ENCODE data around the gene TMC4.
A peak's percentile ranks its signal among the peaks of the same experiment; 100 is the strongest.

The TMC4 gene

GRCh38 chr19:54133312-54133956 lies 39.5 kb downstream of the TMC4 start:
- no peak for DNase-seq (ENCODE audit: low read depth in 3 of 3, low spot score in 1 of 3)

DNA sequence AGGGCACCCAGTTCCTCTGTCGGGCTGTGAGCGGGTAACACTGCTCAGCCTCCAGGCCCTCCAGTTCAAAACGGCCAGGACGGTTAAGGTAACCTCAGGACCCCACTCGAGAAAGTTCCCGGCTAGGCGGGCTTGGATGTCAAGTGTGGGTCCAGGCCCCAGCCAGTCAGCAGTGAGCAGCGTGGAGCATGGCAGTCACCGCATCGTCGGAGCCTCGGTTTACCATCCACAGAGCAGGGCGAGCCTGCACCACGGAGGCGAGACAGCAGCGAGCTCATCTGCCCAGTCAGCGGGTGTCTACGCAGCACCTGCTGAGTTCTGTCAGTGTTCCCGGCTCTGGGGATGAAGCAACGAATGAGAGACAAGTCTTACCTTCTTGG lies 43.4 kb downstream of the TMC4 start:
- DNase-seq (ENCODE audit: low read depth in 3 of 3, low spot score in 1 of 3), result no peak

DNA sequence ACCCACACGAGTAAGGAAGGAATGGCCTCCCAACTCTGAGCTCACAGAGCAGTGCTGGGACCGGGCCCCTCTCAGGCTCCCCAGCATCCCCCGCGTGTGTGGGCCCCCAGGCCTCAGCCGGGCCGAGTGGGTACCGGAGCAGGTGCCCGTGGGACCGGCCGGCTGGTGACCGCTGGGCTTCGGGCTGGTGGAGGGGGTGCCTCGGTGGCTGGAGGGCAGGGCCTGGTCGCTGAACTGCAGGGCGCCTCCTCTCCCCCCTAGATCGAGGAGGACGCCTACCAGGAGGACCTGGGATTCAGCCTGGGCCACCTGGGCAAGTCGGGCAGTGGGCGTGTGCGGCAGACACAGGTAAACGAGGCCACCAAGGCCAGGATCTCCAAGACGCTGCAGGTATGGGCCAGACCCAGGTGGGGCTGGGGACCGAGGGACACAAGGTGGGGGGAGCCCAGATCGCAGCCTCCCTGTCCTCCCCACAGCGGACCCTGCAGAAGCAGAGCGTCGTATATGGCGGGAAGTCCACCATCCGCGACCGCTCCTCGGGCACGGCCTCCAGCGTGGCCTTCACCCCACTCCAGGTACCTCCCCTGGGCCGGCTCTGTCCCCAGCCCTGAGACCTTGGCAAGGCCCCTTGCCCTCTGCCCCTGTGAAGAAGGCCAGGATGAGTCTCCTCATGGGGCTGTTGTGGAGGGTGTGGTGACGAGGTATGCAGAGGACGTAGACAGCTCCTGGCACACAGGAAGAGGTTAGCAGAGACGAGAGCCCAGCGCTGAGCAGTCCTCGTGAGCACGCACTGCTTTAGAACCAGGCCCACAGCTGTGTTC lies 44.0 kb downstream of the TMC4 start:
- DNase-seq (ENCODE audit: low read depth in 3 of 3, low spot score in 1 of 3), result no peak

DNA sequence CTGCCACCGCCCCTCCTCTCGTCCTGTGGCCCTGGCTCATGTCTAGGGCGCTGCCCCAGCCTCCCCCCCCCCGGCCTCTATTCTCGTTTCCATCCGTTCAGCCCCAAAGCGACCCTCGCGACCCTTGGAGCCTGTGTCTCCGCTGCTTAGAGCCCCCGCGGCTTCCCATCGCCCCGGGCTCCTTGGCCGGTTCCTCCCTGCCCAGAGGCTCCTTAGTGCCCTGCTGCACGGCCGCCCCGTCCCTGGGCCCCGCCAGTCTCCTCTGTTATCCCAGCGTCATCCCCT lies 44.6 kb downstream of the TMC4 start:
- no peak for DNase-seq (ENCODE audit: low read depth in 3 of 3, low spot score in 1 of 3)

- no peak for DNase-seq (ENCODE audit: low read depth in 3 of 3, low spot score in 1 of 3)
Observed at GRCh38 chr19:54127688-54128440, 45.1 kb downstream of the TMC4 start.

GRCh38 chr19:54125713-54126112 lies 47.2 kb downstream of the TMC4 start:
- no peak for DNase-seq (ENCODE audit: low read depth in 3 of 3, low spot score in 1 of 3)

- DNase-seq (ENCODE audit: low read depth in 3 of 3, low spot score in 1 of 3), result no peak
Observed at GRCh38 chr19:54124393-54124792, 48.6 kb downstream of the TMC4 start.

GRCh38 chr19:54123682-54124081 lies 49.3 kb downstream of the TMC4 start:
- no peak for DNase-seq (ENCODE audit: low read depth in 3 of 3, low spot score in 1 of 3)

GRCh38 chr19:54121259-54121658 lies 51.7 kb downstream of the TMC4 start:
- DNase-seq (ENCODE audit: low read depth in 3 of 3, low spot score in 1 of 3), result no peak

GRCh38 chr19:54115109-54116063 lies 57.6 kb downstream of the TMC4 start, which contains the start of the genes PRPF31 and TFPT:
Gene PRPF31 (plus strand): TSS chr19:54115754. CDS start chr19:54118279, 2,525 bp downstream.
Gene TFPT (minus strand): TSS chr19:54115657. CDS start chr19:54115269, 388 bp downstream.
- DNase-seq (ENCODE audit: low read depth in 3 of 3, low spot score in 1 of 3), result peak; percentile 85 to 90 (median 88)

DNA sequence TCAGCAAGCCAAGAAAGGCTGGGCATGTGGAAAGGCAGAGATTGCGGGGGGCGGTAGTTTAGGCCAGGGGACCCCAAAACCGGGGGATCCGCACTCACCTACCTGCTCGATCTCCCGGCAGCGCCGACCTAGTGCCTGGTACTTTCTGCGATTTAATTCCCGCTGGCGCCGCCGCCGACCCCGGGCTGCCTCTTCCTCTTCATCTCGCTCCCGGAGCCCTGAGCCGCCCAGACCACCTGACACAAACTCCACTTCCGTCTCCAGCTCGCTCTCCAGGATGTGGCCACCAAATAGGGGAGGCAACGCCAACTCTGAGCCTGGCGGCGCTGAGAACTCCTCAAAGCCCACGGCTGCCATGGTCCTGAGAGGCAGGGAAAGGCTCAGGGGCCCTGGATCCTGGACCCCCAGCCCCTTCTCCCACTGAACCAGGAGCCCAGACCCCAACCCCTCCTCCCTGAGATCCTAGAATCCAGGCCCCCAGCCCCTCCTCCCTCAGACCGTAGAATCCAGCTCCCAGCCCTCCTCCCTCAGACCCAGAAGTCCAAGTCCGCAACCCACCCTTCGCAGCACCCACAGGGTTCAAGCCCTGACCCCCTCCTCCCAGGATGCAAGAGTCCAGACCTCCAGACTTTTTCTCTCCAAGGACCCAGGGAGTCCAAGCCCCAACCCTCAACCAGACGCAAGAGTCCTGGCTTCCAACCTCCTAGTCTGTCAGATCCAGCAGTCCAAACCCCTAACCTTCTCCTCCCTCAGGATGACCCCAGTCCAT lies 58.4 kb downstream of the TMC4 start:
- DNase-seq (ENCODE audit: low read depth in 3 of 3, low spot score in 1 of 3), result no peak

Measured in stimulated activated CD4-positive, alpha-beta T cell treated with anti-CD3 and anti-CD28 coated beads, TNF-alpha, amount 100 ng/mL, for 1 hour (primary cell).